ENCODE results near the gene C21orf58. TPM values are rescaled to one million over a fixed set of nuclear protein-coding genes. Genes with fewer than 3 reads are reported as not detected.

C21orf58 gene
- total RNA-seq = 2.4 and 4.8 TPM in 2 replicates

DNA sequence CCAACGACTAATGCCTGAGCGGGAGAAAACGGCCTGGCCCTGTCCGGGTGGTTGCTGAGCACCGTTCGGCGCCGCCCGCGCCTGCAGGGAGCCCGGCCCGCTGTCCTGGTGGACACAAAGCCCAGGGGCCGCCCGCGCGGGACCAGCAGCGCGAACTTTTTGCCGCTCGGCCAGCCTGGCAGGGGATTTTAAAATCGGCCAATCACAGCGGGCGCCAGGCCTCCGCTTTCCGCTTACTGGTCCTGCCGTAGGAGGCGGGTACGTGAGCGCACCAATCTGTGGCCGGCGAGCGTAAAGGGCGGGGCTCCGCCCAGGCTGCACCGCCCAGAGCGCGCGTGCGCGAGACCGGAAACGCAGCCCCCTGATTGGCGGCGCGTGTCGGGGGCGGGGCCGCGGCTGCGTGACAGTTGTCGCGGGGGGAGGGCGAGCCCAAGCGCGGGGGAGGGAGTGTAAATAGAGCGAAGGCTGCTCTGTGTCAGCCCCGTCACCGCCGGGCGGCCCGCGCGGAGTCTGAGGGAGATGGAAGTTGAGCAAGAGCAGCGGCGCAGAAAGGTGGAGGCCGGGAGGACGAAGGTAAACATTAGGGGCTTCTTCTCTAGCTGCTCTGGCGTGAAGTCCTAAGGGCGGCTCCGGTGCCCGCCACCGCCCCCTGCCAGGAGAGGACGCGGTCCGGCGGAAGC is at the start of gene C21orf58, which contains the start of gene PCNT:
Gene C21orf58 (minus strand): TSS at position 161 of the 680 bp plus-strand sequence. CDS start 1,132 bp downstream, outside the sequence.
Gene PCNT (plus strand): TSS at position 447 of the 680 bp plus-strand sequence. CDS start 73 bp downstream, at position 520.

DNA sequence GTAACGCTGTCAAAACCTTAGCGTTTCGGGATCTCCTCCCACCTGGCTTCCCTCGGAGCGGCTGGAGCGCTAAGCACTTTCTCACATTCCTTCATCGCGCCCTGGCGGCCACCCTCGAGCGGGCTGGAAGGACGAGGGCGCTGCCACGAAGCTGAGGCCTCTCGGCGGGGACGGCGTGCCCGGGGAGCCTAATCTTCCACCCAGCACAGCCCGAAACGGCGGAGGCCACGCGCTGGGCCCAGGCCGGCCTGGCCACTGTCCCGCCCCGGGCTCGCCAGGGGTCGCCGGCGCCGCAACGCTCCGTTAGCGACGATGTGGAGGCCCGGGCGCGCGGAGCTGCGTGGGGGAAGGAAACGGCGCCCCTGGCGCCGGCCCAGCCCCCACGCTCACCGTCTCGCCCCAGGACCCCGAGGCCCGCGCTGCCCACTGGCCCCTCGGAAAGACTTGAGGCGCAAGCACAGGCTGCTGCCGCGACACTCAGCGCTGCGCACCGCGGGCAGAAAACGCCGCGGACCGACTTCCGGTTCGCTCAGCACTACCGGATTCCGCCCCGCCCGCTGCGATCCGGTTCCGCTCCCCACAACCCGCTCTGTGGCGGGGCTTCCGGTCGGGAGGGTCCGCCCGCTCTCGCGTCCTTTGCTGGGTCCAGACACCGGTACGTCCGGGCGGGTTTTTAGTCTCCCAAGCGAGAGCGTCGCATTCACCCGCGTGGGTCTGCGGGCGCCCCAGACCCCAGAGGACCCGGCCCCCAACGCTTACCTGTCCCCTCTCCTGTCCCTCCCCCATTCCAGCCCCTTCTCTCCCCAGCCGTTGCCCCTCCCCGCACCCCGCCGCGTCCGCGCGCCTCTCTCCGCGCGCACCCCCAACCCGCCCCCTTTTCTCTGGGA is 37.7 kb downstream of the C21orf58 start, which contains the start of gene YBEY:
Gene YBEY (plus strand): TSS at position 582 of the 887 bp plus-strand sequence. CDS start 572 bp downstream, outside the sequence.

DNA sequence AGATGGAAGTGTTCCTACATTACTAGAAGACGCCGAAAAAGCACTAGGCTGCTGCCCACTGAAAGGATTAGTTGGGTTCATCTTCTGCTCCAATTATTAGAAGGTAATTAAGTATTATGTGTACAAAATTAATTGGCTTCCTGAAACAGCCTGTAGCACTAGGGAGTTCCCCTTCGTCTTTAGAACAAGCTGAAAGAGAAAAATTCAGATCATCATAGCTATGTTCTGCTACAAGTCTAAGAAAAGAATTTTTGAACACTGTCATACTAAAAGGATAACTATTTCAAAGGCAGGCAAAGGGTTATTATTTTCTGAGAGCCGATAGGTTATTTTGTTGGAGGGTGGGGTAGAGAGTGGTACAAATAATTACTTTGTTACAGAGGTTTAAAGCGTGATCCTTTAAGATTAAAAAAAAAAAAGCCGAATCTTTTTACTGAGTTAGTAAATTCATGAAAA is 38.4 kb downstream of the C21orf58 start, which contains the start of gene MCM3AP:
Gene MCM3AP (minus strand): TSS at position 406 of the 456 bp plus-strand sequence. CDS start 325 bp downstream, at position 81.

Other genes starting within 250 kb of the C21orf58 start
- gene COL6A2, start 225.8 kb downstream of the C21orf58 start, total RNA-seq = 1,261 and 1,787 TPM in 2 replicates
- gene FTCD, start 168.3 kb downstream of the C21orf58 start, total RNA-seq = 0.30 and 0.51 TPM in 2 replicates
- gene SPATC1L, start 139.4 kb downstream of the C21orf58 start, total RNA-seq = 3.3 and 5.2 TPM in 2 replicates
- gene LSS, start 95.1 kb downstream of the C21orf58 start, total RNA-seq = 91.8 and 133 TPM in 2 replicates
- gene MCM3AP, start 38.3 kb downstream of the C21orf58 start, total RNA-seq = 73.0 and 129 TPM in 2 replicates
- 8.3 and 14.0 TPM in 2 replicates for gene YBEY, start 37.5 kb downstream of the C21orf58 start, total RNA-seq
- gene PCNT, start 286 bp upstream of the C21orf58 start, total RNA-seq = 13.4 and 24.8 TPM in 2 replicates
- 17.5 and 34.0 TPM in 2 replicates for gene DIP2A, start 135.0 kb upstream of the C21orf58 start, total RNA-seq